ENCODE data around the gene RHBDF1.

- TF ChIP-seq POLR2A (IDR thresholded peaks at IDR 0.05; ENCODE audit: low read depth, low read length) (no peak), POLR2AphosphoS5 (IDR thresholded peaks at IDR 0.05; ENCODE audit: low read depth, low read length) (no peak), TAF1 (IDR thresholded peaks at IDR 0.05; ENCODE audit: low read depth, low read length) (no peak), POU2F2 (IDR thresholded peaks at IDR 0.05; ENCODE audit: low read depth, low read length) (no peak)
Observed at GRCh38 chr16:106623-107324, 34.3 kb upstream of the RHBDF1 start.
